ENCODE data around the gene NOP9. TPM values are rescaled to one million over a fixed set of nuclear protein-coding genes. Genes with fewer than 3 reads are reported as not detected.
A peak's percentile ranks its signal among the peaks of the same experiment; 100 is the strongest.

Gene NOP9
- total RNA-seq, 1 experiment from 2014 or later = 33.0 TPM

DNA sequence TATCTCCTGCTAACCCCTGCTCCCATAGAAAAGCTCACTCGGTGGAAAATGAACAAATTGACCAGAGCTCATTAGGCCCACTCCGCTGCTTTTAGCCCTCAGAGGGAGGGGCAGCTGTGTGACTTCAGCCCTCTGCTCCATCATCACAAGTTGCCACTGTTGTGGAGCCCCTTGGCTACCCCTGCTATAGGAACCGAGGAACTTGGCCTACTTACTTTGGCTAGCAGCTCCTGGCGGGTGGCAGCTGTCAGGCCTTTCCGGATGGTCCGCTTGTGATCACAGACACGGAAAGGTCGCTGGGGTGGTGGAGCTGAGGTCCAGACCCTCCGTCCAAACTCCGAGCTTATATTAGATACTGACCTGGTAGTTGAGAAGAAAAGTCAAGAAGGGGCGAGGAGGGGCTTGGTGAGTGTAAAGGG is 7.5 kb downstream of the NOP9 start:
- Histone ChIP-seq H3K27ac (no peak overlapping the region), H3K4me3 (no peak overlapping the region)

DNA sequence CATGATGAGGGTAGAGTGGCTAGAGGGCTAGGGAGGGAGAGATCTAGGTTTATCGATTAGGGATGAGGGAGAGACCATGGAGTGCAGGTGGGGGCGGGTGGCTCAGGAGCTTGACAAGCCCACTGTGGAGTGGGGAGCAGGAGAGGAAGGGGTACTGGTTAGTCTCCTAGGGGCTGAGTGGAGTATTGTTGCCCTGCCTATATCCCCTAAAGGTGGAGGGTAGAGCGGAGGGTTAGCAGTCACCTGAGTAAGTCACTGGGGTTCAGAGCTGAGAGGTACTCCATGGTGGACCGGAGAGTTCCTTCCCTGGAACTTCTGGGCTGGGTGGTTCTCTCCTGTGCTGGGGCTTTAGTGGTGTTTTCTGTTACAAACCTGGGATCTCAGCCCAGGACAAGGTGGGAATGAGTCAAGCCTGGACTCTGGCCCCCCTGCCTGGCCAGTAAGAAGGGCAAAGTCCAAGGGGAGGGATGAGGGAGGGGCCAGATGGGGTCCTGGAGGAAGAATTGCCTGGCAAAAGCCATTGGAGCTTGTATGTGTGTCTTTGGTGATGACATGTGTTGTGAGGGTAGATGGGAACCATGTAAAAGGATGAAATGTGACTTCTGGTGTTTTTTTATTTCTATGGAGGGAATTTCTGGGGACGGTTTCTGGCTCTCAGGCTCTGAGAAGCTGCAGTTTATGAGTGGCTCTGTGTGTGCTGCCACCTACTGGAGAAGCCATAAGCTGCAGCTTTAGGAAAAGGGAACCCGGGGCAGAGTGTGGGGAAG is 8.1 kb downstream of the NOP9 start, which contains the start of gene CIDEB:
Gene CIDEB, minus strand, starts transcription at position 403 of the 767 bp plus-strand sequence. Its CDS starts 119 bp downstream, at position 284.
- H3K9me3 ChIP-seq (replicated peaks) = no peaks in the 10 kb centered on the region
- H3K36me3 ChIP-seq = peaks cover 39% of the 10 kb centered on the region
- H3K4me1 ChIP-seq = no peaks in the 10 kb centered on the region
- DNase-seq = peak; percentile 57 to 80
- H3K4me3 ChIP-seq = no peak within 1 kb of the TSS
- no peak within 1 kb of the TSS for H3K27ac ChIP-seq
- no peaks in the 10 kb centered on the region for H3K27me3 ChIP-seq

More for the DNA sequence above, 7.5 kb downstream of the NOP9 start:
- no peak for DNase-seq
- H3K36me3 ChIP-seq = peaks cover 45% of the 10 kb centered on the region
- H3K4me1 ChIP-seq = no peaks in the 10 kb centered on the region
- no peaks in the 10 kb centered on the region for H3K9me3 ChIP-seq (replicated peaks)
- no peaks in the 10 kb centered on the region for H3K27me3 ChIP-seq

DNA sequence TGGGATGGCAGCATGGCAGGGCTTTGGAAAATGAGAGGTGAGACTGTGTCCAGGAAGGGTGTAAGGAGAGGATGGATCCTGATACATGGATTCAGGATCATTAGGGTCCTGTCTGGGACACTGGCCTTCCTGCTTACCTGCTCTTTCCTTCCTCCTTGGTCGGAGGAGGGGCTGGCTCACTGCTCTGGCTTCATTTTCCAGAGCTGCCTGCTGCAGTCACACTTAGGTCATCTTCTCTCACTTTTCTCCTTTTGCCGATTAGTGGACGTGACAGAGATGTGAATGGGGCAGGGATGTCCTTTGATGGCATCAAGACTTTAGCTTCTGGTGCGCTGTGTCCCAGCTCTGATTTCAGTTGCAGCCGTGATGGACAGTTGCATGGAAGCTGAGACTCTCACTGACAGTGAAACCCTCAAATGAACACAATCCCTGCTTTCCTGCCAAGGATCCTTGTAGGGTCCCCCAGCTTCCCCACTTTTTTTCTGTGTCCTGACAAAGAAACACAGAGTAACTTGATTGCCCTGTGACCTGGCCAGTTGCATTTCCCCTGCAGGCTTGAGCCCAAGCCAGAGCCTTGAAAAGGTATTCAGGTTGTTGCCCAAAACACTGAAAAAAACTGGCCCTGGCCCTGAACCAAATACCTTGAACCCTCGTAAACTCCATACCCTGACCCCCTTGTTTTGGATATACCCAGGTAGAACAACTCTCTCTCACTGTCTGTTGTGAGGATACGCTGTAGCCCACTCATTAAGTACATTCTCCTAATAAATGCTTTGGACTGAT is 8.9 kb downstream of the NOP9 start:
- H3K36me3 ChIP-seq = peaks cover 37% of the 10 kb centered on the region

DNA sequence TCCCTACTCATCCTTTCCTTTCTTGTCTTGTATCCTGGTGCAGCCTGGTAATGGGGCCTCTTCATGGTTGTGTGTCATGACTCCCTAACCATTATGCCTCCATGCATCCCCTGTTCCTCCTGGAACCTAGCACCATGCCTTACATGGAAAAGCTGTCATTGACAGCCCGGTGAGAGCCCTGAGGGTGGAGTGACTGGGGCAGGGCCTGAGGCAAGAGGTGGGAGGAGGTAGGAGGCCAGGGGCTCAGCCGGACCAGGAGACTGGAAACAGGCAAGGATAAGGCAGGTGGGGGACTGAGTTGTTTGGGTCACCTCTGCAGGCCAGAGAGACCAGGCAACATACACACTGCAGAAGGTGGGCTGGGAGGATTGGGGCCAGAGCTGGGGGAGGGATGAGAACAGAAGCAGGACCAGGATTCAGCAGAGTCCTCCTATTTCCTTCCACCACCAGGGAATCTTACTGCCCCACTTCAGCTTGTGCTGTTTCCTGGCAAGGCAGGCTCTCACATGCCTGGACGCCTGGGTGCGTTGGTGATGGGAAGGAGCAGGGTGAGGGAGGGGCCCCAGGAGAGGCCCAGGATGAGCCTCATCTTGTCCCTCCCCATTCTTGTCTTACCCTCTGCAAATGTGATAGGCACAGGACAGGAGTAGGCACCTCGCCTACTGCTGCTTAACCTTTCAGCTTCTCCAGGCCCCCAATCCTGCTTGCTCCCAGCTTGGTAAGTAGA is 10.1 kb downstream of the NOP9 start, which contains the start of gene LTB4R2:
Gene LTB4R2, plus strand, starts transcription at position 603 of the 727 bp plus-strand sequence. CDS start 525 bp downstream, outside the sequence.
- H3K27me3 ChIP-seq = no peaks in the 10 kb centered on the region
- H3K27ac ChIP-seq = no peak within 1 kb of the TSS
- peaks cover 28% of the 10 kb centered on the region for H3K36me3 ChIP-seq
- no peak within 1 kb of the TSS for H3K4me3 ChIP-seq
- no peaks in the 10 kb centered on the region for H3K4me1 ChIP-seq
- no peaks in the 10 kb centered on the region for H3K9me3 ChIP-seq (replicated peaks)
- no peak for DNase-seq

More for the DNA sequence above, 8.9 kb downstream of the NOP9 start:
- Histone ChIP-seq H3K27me3 (no peaks in the 10 kb centered on the region), H3K4me1 (no peaks in the 10 kb centered on the region), H3K9me3 (replicated peaks) (no peaks in the 10 kb centered on the region), H3K27ac (no peak overlapping the region), H3K4me3 (no peak overlapping the region)
- DNase-seq = no peak

DNA sequence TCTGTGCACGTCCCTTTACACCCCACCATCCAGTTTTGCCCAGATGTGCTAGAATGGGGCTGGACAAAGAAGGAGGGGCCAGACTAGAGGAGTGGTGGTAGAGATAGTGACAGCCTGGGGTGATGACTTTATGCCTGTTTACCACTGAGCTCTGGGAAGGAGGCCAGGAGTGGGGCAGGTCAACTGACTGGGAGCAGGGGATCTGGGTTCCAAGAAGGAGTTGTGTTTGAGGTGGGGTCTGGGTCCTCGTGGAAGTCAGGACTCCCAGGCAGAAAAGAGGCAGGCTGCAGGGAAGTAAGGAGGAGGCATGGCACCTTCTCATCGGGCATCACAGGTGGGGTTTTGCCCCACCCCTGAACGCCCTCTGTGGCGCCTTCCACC is 10.6 kb downstream of the NOP9 start:
- peaks cover 24% of the 10 kb centered on the region for H3K36me3 ChIP-seq
- H3K9me3 ChIP-seq (replicated peaks) = no peaks in the 10 kb centered on the region
- no peak overlapping the region for H3K4me3 ChIP-seq
- no peak for DNase-seq
- H3K27me3 ChIP-seq = no peaks in the 10 kb centered on the region
- no peaks in the 10 kb centered on the region for H3K4me1 ChIP-seq
- H3K27ac ChIP-seq = no peak overlapping the region

DNA sequence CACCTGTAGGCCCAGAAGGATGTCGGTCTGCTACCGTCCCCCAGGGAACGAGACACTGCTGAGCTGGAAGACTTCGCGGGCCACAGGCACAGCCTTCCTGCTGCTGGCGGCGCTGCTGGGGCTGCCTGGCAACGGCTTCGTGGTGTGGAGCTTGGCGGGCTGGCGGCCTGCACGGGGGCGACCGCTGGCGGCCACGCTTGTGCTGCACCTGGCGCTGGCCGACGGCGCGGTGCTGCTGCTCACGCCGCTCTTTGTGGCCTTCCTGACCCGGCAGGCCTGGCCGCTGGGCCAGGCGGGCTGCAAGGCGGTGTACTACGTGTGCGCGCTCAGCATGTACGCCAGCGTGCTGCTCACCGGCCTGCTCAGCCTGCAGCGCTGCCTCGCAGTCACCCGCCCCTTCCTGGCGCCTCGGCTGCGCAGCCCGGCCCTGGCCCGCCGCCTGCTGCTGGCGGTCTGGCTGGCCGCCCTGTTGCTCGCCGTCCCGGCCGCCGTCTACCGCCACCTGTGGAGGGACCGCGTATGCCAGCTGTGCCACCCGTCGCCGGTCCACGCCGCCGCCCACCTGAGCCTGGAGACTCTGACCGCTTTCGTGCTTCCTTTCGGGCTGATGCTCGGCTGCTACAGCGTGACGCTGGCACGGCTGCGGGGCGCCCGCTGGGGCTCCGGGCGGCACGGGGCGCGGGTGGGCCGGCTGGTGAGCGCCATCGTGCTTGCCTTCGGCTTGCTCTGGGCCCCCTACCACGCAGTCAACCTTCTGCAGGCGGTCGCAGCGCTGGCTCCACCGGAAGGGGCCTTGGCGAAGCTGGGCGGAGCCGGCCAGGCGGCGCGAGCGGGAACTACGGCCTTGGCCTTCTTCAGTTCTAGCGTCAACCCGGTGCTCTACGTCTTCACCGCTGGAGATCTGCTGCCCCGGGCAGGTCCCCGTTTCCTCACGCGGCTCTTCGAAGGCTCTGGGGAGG is 11.3 kb downstream of the NOP9 start, which contains the start of gene LTB4R:
Gene LTB4R, plus strand, starts transcription at position 857 of the 959 bp plus-strand sequence. CDS start 4,150 bp downstream, outside the sequence.
- Histone ChIP-seq H3K27ac (no peak within 1 kb of the TSS), H3K36me3 (peaks cover 17% of the 10 kb centered on the region), H3K4me3 (no peak within 1 kb of the TSS), H3K27me3 (no peaks in the 10 kb centered on the region), H3K4me1 (no peaks in the 10 kb centered on the region), H3K9me3 (replicated peaks) (no peaks in the 10 kb centered on the region)
- DNase-seq = no peak

DNA sequence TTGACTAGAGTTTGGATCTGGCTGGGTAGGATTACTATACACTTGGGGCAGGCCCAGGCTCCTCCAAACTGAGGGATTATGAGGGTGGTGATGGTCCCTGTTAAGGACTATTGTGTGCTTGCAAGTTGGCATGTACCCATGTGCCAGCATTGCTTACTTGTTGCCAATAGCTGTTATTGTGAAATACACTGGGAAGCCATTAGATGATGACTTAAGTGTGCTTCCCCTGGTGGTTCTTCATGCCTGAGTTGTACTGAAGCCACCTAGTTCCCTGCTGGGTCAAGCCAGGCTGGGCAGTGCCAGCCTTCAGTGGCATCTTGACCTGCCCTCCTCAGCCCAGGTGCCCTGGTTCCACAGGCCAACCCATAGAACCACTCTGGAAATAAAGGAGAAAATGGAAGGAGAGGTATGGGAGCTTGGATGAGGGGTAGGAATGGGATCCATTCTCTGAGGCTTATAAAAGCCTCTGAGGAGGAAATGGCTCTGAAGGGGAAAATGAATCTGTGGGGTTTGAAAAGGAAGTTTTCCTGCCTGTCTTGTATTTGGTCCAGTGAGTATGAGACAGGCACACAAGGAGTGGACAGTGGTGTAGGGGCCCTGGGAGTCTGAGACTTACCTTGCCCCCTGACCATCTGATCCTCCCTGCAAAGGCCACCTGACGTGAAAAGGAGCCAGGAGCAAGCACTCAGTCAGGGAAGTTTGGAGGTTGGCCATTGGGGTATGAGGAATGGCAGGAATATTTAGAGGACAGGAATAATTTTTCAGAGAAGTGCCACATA is 12.4 kb downstream of the NOP9 start:
- DNase-seq = no peak

DNA sequence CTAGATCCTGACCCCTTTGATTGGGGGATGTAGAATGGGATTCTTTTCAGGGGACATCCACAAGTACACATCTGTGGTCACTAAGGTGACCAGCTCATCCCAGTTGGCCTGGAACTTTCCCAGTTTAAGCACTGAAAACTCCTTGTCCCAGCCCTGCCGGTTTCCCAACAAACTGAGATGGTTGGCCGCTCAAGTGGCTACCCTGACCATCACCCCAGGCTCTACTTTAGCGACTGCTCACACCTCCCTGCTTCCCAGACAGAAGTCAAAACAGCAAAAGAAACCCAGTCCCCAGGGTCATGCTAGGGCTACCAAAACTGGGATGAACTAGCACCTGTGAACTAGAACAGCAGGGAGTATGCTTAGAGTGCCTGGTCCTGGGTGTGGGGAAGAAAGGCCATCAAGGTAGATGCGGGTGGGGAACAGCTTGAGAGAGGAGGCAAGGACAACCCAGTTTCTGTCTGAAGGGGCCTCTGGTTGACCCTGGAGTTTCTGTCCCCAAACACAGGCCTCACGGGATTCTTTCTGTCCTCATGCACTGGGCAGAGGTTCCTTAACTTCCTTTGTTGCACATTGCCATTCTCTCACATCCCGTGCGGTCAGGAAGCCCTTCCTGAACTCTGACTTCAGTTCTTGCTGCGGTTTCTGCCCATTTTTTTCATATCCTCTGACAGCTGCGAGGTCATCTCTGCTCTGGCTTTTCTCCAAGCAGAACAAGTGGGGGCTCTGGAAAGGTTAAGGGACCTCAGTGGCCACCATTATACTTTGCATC is 13.3 kb downstream of the NOP9 start:
- Histone ChIP-seq H3K27me3 (no peaks in the 10 kb centered on the region), H3K27ac (no peak overlapping the region), H3K4me1 (no peaks in the 10 kb centered on the region), H3K36me3 (peaks cover 13% of the 10 kb centered on the region), H3K4me3 (no peak overlapping the region), H3K9me3 (replicated peaks) (no peaks in the 10 kb centered on the region)
- peak; percentile 21 to 38 for DNase-seq

More for the DNA sequence above, 12.4 kb downstream of the NOP9 start:
- Histone ChIP-seq H3K27me3 (no peaks in the 10 kb centered on the region), H3K36me3 (peaks cover 13% of the 10 kb centered on the region), H3K27ac (no peak overlapping the region), H3K9me3 (replicated peaks) (no peaks in the 10 kb centered on the region), H3K4me1 (no peaks in the 10 kb centered on the region), H3K4me3 (no peak overlapping the region)

DNA sequence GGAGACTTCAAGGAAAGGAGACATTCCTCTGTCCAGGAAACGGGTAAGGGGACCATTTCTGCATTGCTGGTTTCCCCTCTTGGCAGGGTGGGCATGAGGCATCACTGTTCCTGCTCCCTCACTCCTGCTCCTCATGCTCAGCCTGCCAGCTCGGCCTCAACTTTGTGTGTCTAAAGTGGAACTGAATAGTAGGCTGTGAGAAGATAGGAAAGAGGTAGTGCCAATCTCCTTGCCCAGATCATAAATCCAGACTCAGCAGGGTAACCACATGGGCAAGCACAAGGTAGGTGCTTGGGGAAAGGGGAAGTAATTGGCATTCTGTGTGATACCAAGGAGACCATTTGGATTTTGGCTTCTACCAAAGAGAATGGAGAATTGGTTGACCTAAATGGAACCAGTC is 14.3 kb downstream of the NOP9 start:
- Histone ChIP-seq H3K36me3 (peaks cover 6% of the 10 kb centered on the region; the same call in 1 of the 2 replicates), H3K27ac (no peak overlapping the region), H3K9me3 (replicated peaks) (no peaks in the 10 kb centered on the region), H3K27me3 (no peaks in the 10 kb centered on the region), H3K4me3 (no peak overlapping the region), H3K4me1 (no peaks in the 10 kb centered on the region)
- no peak for DNase-seq

DNA sequence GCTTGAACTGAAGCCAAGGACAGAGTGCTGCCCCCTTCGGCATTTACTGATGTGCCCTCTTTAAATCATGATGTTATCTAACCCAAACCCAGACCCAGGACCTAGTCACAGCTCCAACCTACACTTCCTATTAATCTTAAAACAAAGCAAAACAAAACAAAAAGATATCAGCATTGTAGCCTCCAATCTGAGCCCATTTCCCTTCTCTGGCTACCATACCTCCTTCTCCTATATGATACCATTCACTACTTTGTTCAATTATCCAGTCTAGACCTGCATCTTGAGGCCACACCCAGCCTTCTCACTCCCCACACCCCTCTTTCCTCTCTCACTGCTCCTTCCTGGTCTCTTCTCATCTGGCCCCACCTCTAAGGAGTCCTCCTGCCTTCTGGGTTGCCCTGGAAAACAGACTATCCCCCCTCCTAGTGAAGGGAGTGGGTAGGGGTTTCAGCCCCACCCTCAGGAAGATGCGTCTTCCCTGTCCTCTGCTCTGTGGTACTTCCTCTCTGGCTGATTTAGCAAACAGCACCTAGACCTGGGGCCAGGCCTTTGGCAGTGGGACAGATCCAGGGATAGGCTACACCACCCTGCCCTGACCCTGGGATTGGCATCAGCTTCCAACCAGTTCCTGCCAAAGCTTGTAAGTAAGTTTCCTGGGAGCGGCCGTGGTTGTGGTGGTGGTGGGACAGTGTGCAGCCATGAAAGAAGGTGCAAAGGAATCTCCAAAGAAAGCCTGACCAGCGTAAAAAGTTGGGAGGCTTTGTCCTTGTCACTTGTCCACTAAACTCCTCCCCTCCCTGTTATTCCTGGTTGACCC is 14.9 kb downstream of the NOP9 start:
- Histone ChIP-seq H3K9me3 (replicated peaks) (no peaks in the 10 kb centered on the region), H3K4me3 (no peak overlapping the region), H3K36me3 (no peaks in the 10 kb centered on the region; the same call in 1 of the 2 replicates), H3K27me3 (no peaks in the 10 kb centered on the region), H3K27ac (no peak overlapping the region), H3K4me1 (no peaks in the 10 kb centered on the region)
- no peak for DNase-seq

DNA sequence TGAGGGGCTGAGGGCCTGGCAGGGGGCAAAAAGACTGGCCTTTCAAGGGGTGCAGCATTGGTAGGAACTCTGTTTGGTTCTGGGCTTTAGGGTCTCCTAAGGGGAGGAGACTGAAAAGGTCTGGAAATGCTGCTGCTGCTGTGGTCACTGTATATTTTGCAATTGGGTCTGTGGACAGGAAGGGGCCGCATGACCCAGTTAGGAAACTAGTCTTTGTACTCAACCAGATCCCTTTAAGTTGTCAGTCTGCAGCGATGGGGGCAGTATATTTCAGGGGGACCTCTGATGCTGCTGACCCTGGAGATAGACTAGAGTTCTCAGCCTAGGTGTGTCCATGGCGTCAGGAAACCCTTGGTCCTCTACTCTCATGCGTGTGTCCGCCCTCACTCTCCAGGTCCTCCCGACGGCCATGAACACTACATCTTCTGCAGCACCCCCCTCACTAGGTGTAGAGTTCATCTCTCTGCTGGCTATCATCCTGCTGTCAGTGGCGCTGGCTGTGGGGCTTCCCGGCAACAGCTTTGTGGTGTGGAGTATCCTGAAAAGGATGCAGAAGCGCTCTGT is 15.7 kb downstream of the NOP9 start:
- Histone ChIP-seq H3K4me1 (no peaks in the 10 kb centered on the region), H3K4me3 (no peak overlapping the region), H3K27ac (no peak overlapping the region), H3K9me3 (replicated peaks) (no peaks in the 10 kb centered on the region), H3K27me3 (no peaks in the 10 kb centered on the region), H3K36me3 (no peaks in the 10 kb centered on the region)
- DNase-seq = no peak
